ENCODE data around the gene SEMA6B. TPM values are rescaled to one million over a fixed set of nuclear protein-coding genes. Genes with fewer than 3 reads are reported as not detected.
A peak's percentile ranks its signal among the peaks of the same experiment; 100 is the strongest.

The SEMA6B gene
- total RNA-seq, 1 experiment from 2014 or later: 38.4 TPM

- H3K27me3 ChIP-seq (ENCODE audit: insufficient read depth, low read length): no peaks in the 10 kb centered on the region; the same call in 1 of the 2 replicates
- no peak overlapping the region for H2AFZ ChIP-seq (ENCODE audit: low read length)
- H3K4me1 Mint-ChIP-seq: peaks cover 8 to 40% of the 10 kb centered on the region in 2 experiments
- H3K4me3 Mint-ChIP-seq: peak overlapping the region in 1 of 2 experiments; percentile 82; a peak in 3 of 5 replicates
- no peak overlapping the region for H4K91ac ChIP-seq (ENCODE audit: insufficient read length, low read depth, low read length)
- H2BK15ac ChIP-seq (ENCODE audit: low read depth, low read length): no peak overlapping the region
- H3T11ph ChIP-seq (ENCODE audit: low read length): no peak overlapping the region
- no peaks in the 10 kb centered on the region for H3K9me3 ChIP-seq (ENCODE audit: control insufficient read depth, low read depth, low read length)
- no peak overlapping the region for H4K5ac ChIP-seq (ENCODE audit: insufficient read length, low read depth, low read length)
- H2AK5ac ChIP-seq (ENCODE audit: insufficient read length, low read length): no peak overlapping the region
- no peaks in the 10 kb centered on the region for H3K79me2 ChIP-seq (ENCODE audit: insufficient read depth, low read length)
- H3K27ac ChIP-seq (ENCODE audit: insufficient read length, low read depth, low read length): no peak overlapping the region
- H2BK120ac ChIP-seq (ENCODE audit: low read depth, low read length, poor library complexity, severe bottlenecking): no peak overlapping the region
- H2BK20ac ChIP-seq (ENCODE audit: low read depth, low read length, poor library complexity, severe bottlenecking): no peak overlapping the region
- H3K4ac ChIP-seq (ENCODE audit: low read depth, low read length): no peak overlapping the region
- H3K27ac Mint-ChIP-seq: no peak overlapping the region
- WGBS (ENCODE audit: extremely low coverage, insufficient read length, low lambda C conversion rate): no CpG with 5 or more reads among the region's 6 CpGs
- no peak overlapping the region for H3K9ac ChIP-seq (ENCODE audit: extremely low read depth, insufficient read length, low read length)
- H3K4me2 ChIP-seq (ENCODE audit: insufficient read depth, insufficient read length, low read length): no peak overlapping the region
- H3K4me1 ChIP-seq (ENCODE audit: insufficient read depth, low read length): no peaks in the 10 kb centered on the region
- no peak overlapping the region for H4K8ac ChIP-seq (replicated peaks; ENCODE audit: insufficient read length, low read depth, low read length)
- no peak overlapping the region for H3K56ac ChIP-seq (ENCODE audit: insufficient read length, low read depth, low read length)
- H3K23ac ChIP-seq (ENCODE audit: insufficient read length, low read depth, low read length): no peak overlapping the region
- no peaks in the 10 kb centered on the region for H4K20me1 ChIP-seq (ENCODE audit: control insufficient read depth, insufficient read depth, insufficient read length)
- H3K27me3 Mint-ChIP-seq (ENCODE audit: low read depth): peaks cover 64% of the 10 kb centered on the region
- peaks cover 0 to 2% of the 10 kb centered on the region in 2 experiments; a peak in 3 of 5 replicates for H3K9me3 Mint-ChIP-seq
- no peak overlapping the region for H3K18ac ChIP-seq (ENCODE audit: insufficient read length, low read depth, low read length)
- no peak for TF ChIP-seq CTCF (conservative IDR thresholded peaks at IDR 0.05)
- H3K23me2 ChIP-seq (ENCODE audit: insufficient read length, low read depth, low read length, poor library complexity, severe bottlenecking): peaks cover 3% of the 10 kb centered on the region
- no peak overlapping the region for H2BK5ac ChIP-seq (ENCODE audit: insufficient read length, low read length)
- no peak overlapping the region for H2BK12ac ChIP-seq (ENCODE audit: insufficient read length, low read depth, low read length)
- H3K14ac ChIP-seq (ENCODE audit: insufficient read depth, low read length): no peak overlapping the region
- no peaks in the 10 kb centered on the region for H3K79me1 ChIP-seq (ENCODE audit: insufficient read depth, low read depth, low read length, poor library complexity, severe bottlenecking)
- no peaks in the 10 kb centered on the region for H3K36me3 Mint-ChIP-seq (ENCODE audit: insufficient read depth in 1 of 3, low read depth in 3 of 3)
- DNase-seq: no peak
These were observed 26.8 kb upstream of the SEMA6B start for GRCh38 chr19:4586245-4586644.

Measured in H9 (cell line).